ENCODE results near the gene THADA.

THADA gene

GRCh38 chr2:43343573-43344304 lies 252.1 kb downstream of the THADA start:
- DNase-seq: no peak

- no peak for DNase-seq
Measured at GRCh38 chr2:43341959-43342757, 253.7 kb downstream of the THADA start.

- DNase-seq: no peak
Measured at GRCh38 chr2:43340945-43341356, 254.9 kb downstream of the THADA start.

GRCh38 chr2:43340066-43340465 lies 255.8 kb downstream of the THADA start:
- DNase-seq: no peak

GRCh38 chr2:43333656-43334144 lies 262.1 kb downstream of the THADA start:
- no peak for DNase-seq

GRCh38 chr2:43333101-43333655 lies 262.7 kb downstream of the THADA start:
- DNase-seq: no peak

GRCh38 chr2:43332653-43333052 lies 263.2 kb downstream of the THADA start:
- DNase-seq: no peak

- DNase-seq: no peak
Measured at GRCh38 chr2:43331422-43331821, 264.4 kb downstream of the THADA start.

GRCh38 chr2:43329637-43330036 lies 266.2 kb downstream of the THADA start:
- DNase-seq: no peak

- DNase-seq: no peak
Measured at GRCh38 chr2:43328832-43329231, 267.0 kb downstream of the THADA start.

- no peak for DNase-seq
Measured at GRCh38 chr2:43328133-43328532, 267.7 kb downstream of the THADA start.

- no peak for DNase-seq
Measured at GRCh38 chr2:43327119-43327518, 268.7 kb downstream of the THADA start.

- no peak for DNase-seq
Measured at GRCh38 chr2:43326101-43326825, 269.6 kb downstream of the THADA start.

GRCh38 chr2:43325107-43325811 lies 270.6 kb downstream of the THADA start:
- DNase-seq: no peak

GRCh38 chr2:43324259-43325106 lies 271.4 kb downstream of the THADA start:
- no peak for DNase-seq

- DNase-seq: no peak
Measured at GRCh38 chr2:43323857-43324256, 272.0 kb downstream of the THADA start.

GRCh38 chr2:43321446-43321845 lies 274.4 kb downstream of the THADA start:
- DNase-seq: no peak

- no peak for DNase-seq
Measured at GRCh38 chr2:43319541-43319940, 276.3 kb downstream of the THADA start.

GRCh38 chr2:43318791-43319190 lies 277.0 kb downstream of the THADA start:
- DNase-seq: no peak

GRCh38 chr2:43317680-43318079 lies 278.2 kb downstream of the THADA start:
- no peak for DNase-seq

GRCh38 chr2:43317194-43317593 lies 278.6 kb downstream of the THADA start:
- no peak for DNase-seq

GRCh38 chr2:43315482-43315881 lies 280.4 kb downstream of the THADA start:
- DNase-seq: no peak

All from stimulated activated CD4-positive, alpha-beta T cell treated with anti-CD3 and anti-CD28 coated beads, Interleukin-12 subunit alpha, Interleukin-12 subunit beta, amount 100 ng/mL, for 4 hours (primary cell).